Measurements from ENCODE around the gene RPS28. TPM values are rescaled to one million over a fixed set of nuclear protein-coding genes. Genes with fewer than 3 reads are reported as not detected.
"Not testable (repeated sequence)": the region's sequence is repeated elsewhere in the genome, so short reads cannot be mapped to it uniquely, and the experiment has no call there.

Gene RPS28
- total RNA-seq, 2 donors from 2014 or later = 2,643 to 2,829 TPM

- H3K27ac Mint-ChIP-seq; H3K36me3 Mint-ChIP-seq; DNase-seq (ENCODE audit: low spot score in 2 of 2); H3K9me3 Mint-ChIP-seq; ATAC-seq: not testable (repeated sequence)
Measured at GRCh38 chr19:8314981-8315640, 6.2 kb upstream of the RPS28 start.

- peaks cover 11 to 18% of the 10 kb centered on the region in 2 donors for H3K36me3 Mint-ChIP-seq
- DNase-seq (ENCODE audit: low spot score in 2 of 2) (no peak), ATAC-seq (no peak)
- no peaks in the 10 kb centered on the region for H3K9me3 Mint-ChIP-seq
- H3K27ac Mint-ChIP-seq = peak overlapping the region in 1 of 2 donors; percentile 29
Measured at GRCh38 chr19:8316351-8317125, 4.8 kb upstream of the RPS28 start.

GRCh38 chr19:8318835-8319234 lies 2.5 kb upstream of the RPS28 start:
- DNase-seq (ENCODE audit: low spot score in 2 of 2); ATAC-seq; H3K27ac Mint-ChIP-seq; H3K9me3 Mint-ChIP-seq: not testable (repeated sequence)
- peaks cover 28 to 39% of the 10 kb centered on the region in 2 donors for H3K36me3 Mint-ChIP-seq

GRCh38 chr19:8319807-8320520 lies 1.3 kb upstream of the RPS28 start:
- Mint-ChIP-seq H3K36me3 (peaks cover 28 to 39% of the 10 kb centered on the region in 2 donors), H3K9me3 (no peaks in the 10 kb centered on the region), H3K27ac (peak overlapping the region; percentile 96 to 100)
- ATAC-seq (no peak), DNase-seq (ENCODE audit: low spot score in 2 of 2) (no peak)

- ATAC-seq = peak; percentile 3 to 23
- Mint-ChIP-seq H3K27ac (peak overlapping the region; percentile 96 to 100), H3K9me3 (no peaks in the 10 kb centered on the region), H3K36me3 (peaks cover 28 to 39% of the 10 kb centered on the region in 2 donors)
- DNase-seq (ENCODE audit: low spot score in 2 of 2) = no peak
Measured at GRCh38 chr19:8320564-8321066, 681 bp upstream of the RPS28 start.

GRCh38 chr19:8321986-8322637 lies 816 bp downstream of the RPS28 start:
- Mint-ChIP-seq H3K9me3 (no peaks in the 10 kb centered on the region), H3K27ac (peak overlapping the region; percentile 96 to 100), H3K36me3 (peaks cover 28 to 39% of the 10 kb centered on the region in 2 donors)
- ATAC-seq (peak in 1 of 2 donors; percentile 1), DNase-seq (ENCODE audit: low spot score in 2 of 2) (no peak)

- peak overlapping the region; percentile 96 to 100 for H3K27ac Mint-ChIP-seq
- H3K9me3 Mint-ChIP-seq = no peaks in the 10 kb centered on the region
- DNase-seq (ENCODE audit: low spot score in 2 of 2) (no peak), ATAC-seq (no peak)
- H3K36me3 Mint-ChIP-seq = peaks cover 28 to 39% of the 10 kb centered on the region in 2 donors
Measured at GRCh38 chr19:8322638-8322997, 1.3 kb downstream of the RPS28 start.

GRCh38 chr19:8323781-8324185 lies 2.5 kb downstream of the RPS28 start:
- ATAC-seq (no peak), DNase-seq (ENCODE audit: low spot score in 2 of 2) (no peak)
- Mint-ChIP-seq H3K36me3 (peaks cover 28 to 39% of the 10 kb centered on the region in 2 donors), H3K27ac (peak overlapping the region; percentile 88 to 96), H3K9me3 (no peaks in the 10 kb centered on the region)

GRCh38 chr19:8324186-8325050 lies 3.1 kb downstream of the RPS28 start:
- no peaks in the 10 kb centered on the region for H3K9me3 Mint-ChIP-seq
- H3K27ac Mint-ChIP-seq = peak overlapping the region in 1 of 2 donors; percentile 88
- no peak for DNase-seq (ENCODE audit: low spot score in 2 of 2)

GRCh38 chr19:8325454-8325853 lies 4.2 kb downstream of the RPS28 start:
- ATAC-seq (no peak), DNase-seq (ENCODE audit: low spot score in 2 of 2) (no peak)
- Mint-ChIP-seq H3K9me3 (no peaks in the 10 kb centered on the region), H3K36me3 (peaks cover 26 to 31% of the 10 kb centered on the region in 2 donors), H3K27ac (peak overlapping the region in 1 of 2 donors; percentile 94)

More at GRCh38 chr19:8324186-8325050, 3.1 kb downstream of the RPS28 start:
- ATAC-seq = no peak
- H3K36me3 Mint-ChIP-seq = peaks cover 28 to 39% of the 10 kb centered on the region in 2 donors

GRCh38 chr19:8329996-8330395 lies 8.7 kb downstream of the RPS28 start:
- no peaks in the 10 kb centered on the region for H3K36me3 Mint-ChIP-seq
- ATAC-seq (no peak), DNase-seq (ENCODE audit: low spot score in 2 of 2) (no peak)
- H3K27ac Mint-ChIP-seq = peak overlapping the region in 1 of 2 donors; percentile 28
- H3K9me3 Mint-ChIP-seq = no peaks in the 10 kb centered on the region

GRCh38 chr19:8331263-8331845 lies 10.1 kb downstream of the RPS28 start:
- ATAC-seq (no peak), DNase-seq (ENCODE audit: low spot score in 2 of 2) (no peak)
- H3K36me3 Mint-ChIP-seq = no peaks in the 10 kb centered on the region
- no peak overlapping the region for H3K27ac Mint-ChIP-seq
- no peaks in the 10 kb centered on the region for H3K9me3 Mint-ChIP-seq

- no peak overlapping the region for H3K27ac Mint-ChIP-seq
- H3K9me3 Mint-ChIP-seq = no peaks in the 10 kb centered on the region
- DNase-seq (ENCODE audit: low spot score in 2 of 2) (no peak), ATAC-seq (no peak)
- H3K36me3 Mint-ChIP-seq = no peaks in the 10 kb centered on the region
Measured at GRCh38 chr19:8332976-8333766, 11.9 kb downstream of the RPS28 start.

GRCh38 chr19:8333767-8334457 lies 12.6 kb downstream of the RPS28 start:
- Mint-ChIP-seq H3K27ac (no peak overlapping the region), H3K9me3 (no peaks in the 10 kb centered on the region), H3K36me3 (no peaks in the 10 kb centered on the region)
- ATAC-seq = no peak
- DNase-seq (ENCODE audit: low spot score in 2 of 2) = no peak

All from activated naive CD4-positive, alpha-beta T cell treated with anti-CD3 and anti-CD28 coated beads, Interleukin-2, amount 50 U/mL, for 72 hours (primary cell).